Measurements from ENCODE around the gene SMYD3. TPM values are rescaled to one million over a fixed set of nuclear protein-coding genes. Genes with fewer than 3 reads are reported as not detected.

The SMYD3 gene
- total RNA-seq, 1 donor, result 171 TPM

GRCh38 chr1:246343251-246343650 is 163.8 kb downstream of the SMYD3 start:
- no peaks in the 10 kb centered on the region for H3K9me3 ChIP-seq (ENCODE audit: low read depth, low read length)
- no peak overlapping the region for H3K4me3 ChIP-seq (ENCODE audit: insufficient read depth, low read length)
- no peak overlapping the region for H3K27ac ChIP-seq (ENCODE audit: low read depth, low read length)
- no peak for DNase-seq (ENCODE audit: insufficient read length, low spot score, missing footprints)
- H3K79me2 ChIP-seq (ENCODE audit: insufficient read depth, low read length), result no peaks in the 10 kb centered on the region
- H4K20me1 ChIP-seq (ENCODE audit: insufficient read depth, low read length), result no peaks in the 10 kb centered on the region
- H3K36me3 ChIP-seq (ENCODE audit: insufficient read depth, low read length), result no peaks in the 10 kb centered on the region
- no peaks in the 10 kb centered on the region for H3K4me1 ChIP-seq (ENCODE audit: insufficient read depth, low read length)
- TF ChIP-seq CTCF (IDR thresholded peaks at IDR 0.05; ENCODE audit: extremely low read depth, low read depth, low read length), result no peak
- no peak overlapping the region for H2AFZ ChIP-seq (ENCODE audit: low read length)
- no peaks in the 10 kb centered on the region for H3K27me3 ChIP-seq (ENCODE audit: insufficient read depth, low read length)
- no peak overlapping the region for H3K4me2 ChIP-seq (ENCODE audit: insufficient read depth, low read length)

GRCh38 chr1:246338546-246338945 is 168.5 kb downstream of the SMYD3 start:
- no peak for DNase-seq (ENCODE audit: insufficient read length, low spot score, missing footprints)
- Histone ChIP-seq H3K27ac (ENCODE audit: low read depth, low read length) (no peak overlapping the region), H3K4me1 (ENCODE audit: insufficient read depth, low read length) (peaks cover 6% of the 10 kb centered on the region), H3K36me3 (ENCODE audit: insufficient read depth, low read length) (no peaks in the 10 kb centered on the region), H4K20me1 (ENCODE audit: insufficient read depth, low read length) (no peaks in the 10 kb centered on the region), H3K79me2 (ENCODE audit: insufficient read depth, low read length) (no peaks in the 10 kb centered on the region), H3K27me3 (ENCODE audit: insufficient read depth, low read length) (no peaks in the 10 kb centered on the region), H3K4me3 (ENCODE audit: insufficient read depth, low read length) (no peak overlapping the region), H2AFZ (ENCODE audit: low read length) (no peak overlapping the region), H3K4me2 (ENCODE audit: insufficient read depth, low read length) (no peak overlapping the region), H3K9me3 (ENCODE audit: low read depth, low read length) (no peaks in the 10 kb centered on the region)
- no peak for TF ChIP-seq CTCF (IDR thresholded peaks at IDR 0.05; ENCODE audit: extremely low read depth, low read depth, low read length)

GRCh38 chr1:246338098-246338497 is 169.0 kb downstream of the SMYD3 start:
- TF ChIP-seq CTCF (IDR thresholded peaks at IDR 0.05; ENCODE audit: extremely low read depth, low read depth, low read length), result no peak
- no peaks in the 10 kb centered on the region for H3K9me3 ChIP-seq (ENCODE audit: low read depth, low read length)
- H3K27ac ChIP-seq (ENCODE audit: low read depth, low read length), result no peak overlapping the region
- H3K36me3 ChIP-seq (ENCODE audit: insufficient read depth, low read length), result no peaks in the 10 kb centered on the region
- peaks cover 6% of the 10 kb centered on the region for H3K4me1 ChIP-seq (ENCODE audit: insufficient read depth, low read length)
- DNase-seq (ENCODE audit: insufficient read length, low spot score, missing footprints), result no peak
- H2AFZ ChIP-seq (ENCODE audit: low read length), result no peak overlapping the region
- H3K4me2 ChIP-seq (ENCODE audit: insufficient read depth, low read length), result no peak overlapping the region
- no peaks in the 10 kb centered on the region for H3K27me3 ChIP-seq (ENCODE audit: insufficient read depth, low read length)
- no peaks in the 10 kb centered on the region for H4K20me1 ChIP-seq (ENCODE audit: insufficient read depth, low read length)
- H3K79me2 ChIP-seq (ENCODE audit: insufficient read depth, low read length), result no peaks in the 10 kb centered on the region
- H3K4me3 ChIP-seq (ENCODE audit: insufficient read depth, low read length), result no peak overlapping the region

GRCh38 chr1:246335151-246335550 is 171.9 kb downstream of the SMYD3 start:
- Histone ChIP-seq H2AFZ (ENCODE audit: low read length) (no peak overlapping the region), H3K79me2 (ENCODE audit: insufficient read depth, low read length) (no peaks in the 10 kb centered on the region), H3K27ac (ENCODE audit: low read depth, low read length) (no peak overlapping the region), H3K27me3 (ENCODE audit: insufficient read depth, low read length) (no peaks in the 10 kb centered on the region), H3K36me3 (ENCODE audit: insufficient read depth, low read length) (peaks cover 1% of the 10 kb centered on the region), H3K4me1 (ENCODE audit: insufficient read depth, low read length) (peaks cover 6% of the 10 kb centered on the region), H4K20me1 (ENCODE audit: insufficient read depth, low read length) (no peaks in the 10 kb centered on the region), H3K4me2 (ENCODE audit: insufficient read depth, low read length) (no peak overlapping the region), H3K4me3 (ENCODE audit: insufficient read depth, low read length) (no peak overlapping the region), H3K9me3 (ENCODE audit: low read depth, low read length) (no peaks in the 10 kb centered on the region)
- no peak for DNase-seq (ENCODE audit: insufficient read length, low spot score, missing footprints)
- no peak for TF ChIP-seq CTCF (IDR thresholded peaks at IDR 0.05; ENCODE audit: extremely low read depth, low read depth, low read length)
